A673 (cell line): ENCODE results near the gene BMP4.

Experiments used
- CTCF ChIP-seq: fragments of 300-800, 200-600 bp; sonication (generic); conservative IDR thresholded peaks from 2 replicates; pipeline ENCODE4 v1.5.1; 2017; ENCODE audit warnings: low read depth, mild to moderate bottlenecking, antibody characterized with exemption, low read length, moderate library complexity, mixed read lengths
- EZH2 ChIP-seq: fragments of 200-600 bp; sonication (generic); IDR thresholded peaks from 2 replicates; pipeline ENCODE4 v1.6.1; 2017; ENCODE audit warnings: borderline replicate concordance, low read depth, mild to moderate bottlenecking, mixed read lengths, antibody characterized with exemption, low read length; ENCODE audit not compliant: poor library complexity, severe bottlenecking

GRCh38 chr14:53955671-53956426 is 776 bp downstream of the BMP4 start:
- TF ChIP-seq CTCF (no peak), EZH2 (no peak)
